ENCODE results near the gene SCAMP3. TPM values are rescaled to one million over a fixed set of nuclear protein-coding genes. Genes with fewer than 3 reads are reported as not detected.
"Not testable (repeated sequence)": the region's sequence is repeated elsewhere in the genome, so short reads cannot be mapped to it uniquely, and the experiment has no call there.

Gene SCAMP3
- total RNA-seq, 1 donor from 2014 or later: 69.7 TPM

DNA sequence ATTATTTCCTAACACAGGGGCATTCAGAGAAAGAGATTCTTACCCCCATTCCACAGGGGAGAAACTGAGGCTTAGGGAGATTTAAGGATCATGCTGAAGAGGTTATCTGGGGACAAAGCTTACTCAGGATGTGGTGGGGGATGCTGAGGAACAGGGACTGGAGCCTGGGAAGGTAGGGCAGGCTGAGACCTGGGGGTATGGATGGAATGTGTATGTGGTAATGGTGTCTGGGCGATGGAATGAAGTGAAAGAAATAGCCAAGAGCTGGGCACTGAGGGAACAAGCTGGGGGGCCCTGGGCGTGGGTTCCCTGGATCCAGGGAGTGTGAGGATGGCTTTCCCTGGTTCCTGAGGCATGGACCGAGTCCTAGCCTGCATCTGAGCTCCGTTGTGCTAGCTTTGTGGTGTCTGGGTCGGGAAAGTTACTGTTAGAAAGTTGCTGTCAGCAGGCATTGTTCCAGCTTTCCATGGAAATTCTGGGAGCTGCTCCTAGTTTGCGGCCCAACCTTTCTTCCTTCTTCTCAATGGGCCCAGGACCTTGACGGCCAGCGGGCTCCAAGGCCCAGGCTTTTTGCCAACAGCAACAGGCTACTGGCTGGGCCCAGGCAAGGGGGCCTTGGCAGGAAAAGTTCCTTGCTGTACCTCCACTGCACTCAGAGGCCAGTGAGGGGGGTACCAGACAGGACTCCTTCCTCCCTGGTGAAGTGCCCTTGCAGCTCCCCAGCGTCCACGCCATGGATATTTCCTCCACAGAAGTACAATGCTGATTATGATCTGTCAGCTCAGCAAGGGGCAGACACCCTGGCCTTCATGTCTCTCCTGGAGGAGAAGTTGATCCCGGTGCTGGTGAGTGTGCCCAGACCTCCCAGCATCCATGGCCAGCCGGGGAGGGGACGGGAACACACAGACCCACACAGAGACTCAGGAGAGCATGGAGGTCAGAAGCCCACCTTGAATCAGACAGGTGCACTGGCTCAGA is 29.9 kb downstream of the SCAMP3 start:
- DNase-seq (ENCODE audit: low spot score): not testable (repeated sequence)

DNA sequence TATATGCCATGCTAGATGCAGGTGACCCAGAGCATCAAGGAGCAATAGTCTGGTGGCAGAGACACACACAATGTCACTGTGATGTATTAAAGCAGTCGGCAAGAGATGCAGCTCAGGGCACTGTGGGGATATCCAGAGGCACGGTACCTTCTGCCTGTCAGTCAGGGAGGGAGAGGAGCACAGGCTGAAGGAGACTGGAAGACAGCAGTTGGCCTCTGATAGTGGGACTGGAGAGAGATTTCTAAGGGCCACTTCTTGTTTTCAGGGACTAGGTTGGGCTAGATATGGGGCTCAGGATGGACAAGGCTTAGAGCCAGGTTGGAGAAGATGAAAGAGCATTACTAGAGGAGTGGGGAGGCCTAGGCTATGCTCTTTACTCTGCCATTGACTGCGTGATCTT is 30.9 kb downstream of the SCAMP3 start:
- DNase-seq (ENCODE audit: low spot score): not testable (repeated sequence)

DNA sequence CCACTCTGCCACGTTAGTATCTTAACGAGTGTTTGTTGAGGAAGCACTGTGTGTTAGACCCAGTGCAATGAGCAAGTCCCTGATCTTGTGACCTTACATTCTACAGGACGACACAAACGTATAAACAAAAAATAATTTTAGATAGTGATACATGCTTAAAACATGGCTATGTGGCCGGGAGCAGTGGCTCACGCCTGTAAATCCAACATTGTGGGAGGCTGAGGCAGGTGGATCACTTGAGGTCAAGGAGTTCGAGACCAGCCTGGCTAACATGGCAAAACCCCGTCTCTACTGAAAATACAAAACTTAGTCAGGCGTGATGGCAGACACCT is 34.1 kb downstream of the SCAMP3 start:
- no peak for DNase-seq (ENCODE audit: low spot score)

DNA sequence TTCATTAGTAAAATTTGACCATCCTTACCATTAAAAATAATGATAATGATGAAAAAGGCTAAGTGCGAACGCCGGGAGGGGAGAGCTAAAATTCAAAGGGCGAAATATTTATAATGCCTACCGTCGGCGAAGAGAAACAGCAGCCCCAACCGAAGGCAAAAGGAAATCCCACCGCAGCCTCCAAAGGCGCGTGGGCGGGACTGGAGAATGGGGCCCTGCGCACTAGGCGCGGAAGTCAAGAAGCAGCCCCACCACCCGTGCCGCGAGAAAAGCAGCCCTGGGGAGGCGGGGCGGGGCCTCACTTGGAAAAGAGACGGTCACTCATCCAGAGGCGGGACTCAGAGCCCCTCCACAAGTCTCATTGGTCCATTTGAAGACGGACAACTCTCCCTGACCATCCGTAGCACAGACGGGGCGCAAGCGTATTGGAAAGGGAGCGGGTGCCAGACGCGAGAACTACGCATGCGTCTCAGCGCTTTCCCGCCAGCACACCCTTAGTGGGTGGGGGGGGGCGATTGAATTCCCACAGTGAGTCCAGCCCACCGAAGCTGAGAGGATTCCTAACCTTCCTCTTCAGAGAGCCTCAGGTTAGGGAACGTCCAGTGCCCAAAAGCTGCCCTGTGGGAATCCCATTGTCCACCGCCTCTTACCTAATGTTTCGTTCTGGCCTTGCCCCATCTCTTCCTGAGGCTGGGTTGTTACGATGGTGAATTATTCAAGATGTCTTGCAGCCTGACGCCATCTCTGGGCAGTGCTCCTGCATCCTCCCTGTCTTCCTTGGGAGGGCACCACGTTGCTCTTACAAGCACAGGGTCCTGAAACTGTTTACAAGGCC is 34.7 kb downstream of the SCAMP3 start:
- peak; percentile 98 for DNase-seq (ENCODE audit: low spot score)

DNA sequence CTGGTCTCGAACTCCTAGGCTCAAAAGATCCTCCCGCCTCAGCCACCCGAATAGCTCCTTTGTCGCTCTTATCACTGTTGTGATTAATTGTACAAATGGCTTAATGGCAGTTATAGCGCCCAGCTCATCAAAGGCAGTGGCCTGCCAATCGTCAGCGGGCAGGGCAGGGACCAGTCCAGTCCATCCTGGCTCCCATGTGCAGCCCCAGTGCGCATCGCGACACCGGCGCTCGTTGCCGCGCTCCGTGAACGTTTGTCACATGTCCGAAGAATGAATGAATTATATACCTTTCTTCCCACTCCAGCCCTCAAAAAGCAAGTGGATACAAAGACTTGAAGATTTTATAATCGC is 35.3 kb downstream of the SCAMP3 start:
- DNase-seq (ENCODE audit: low spot score): no peak

DNA sequence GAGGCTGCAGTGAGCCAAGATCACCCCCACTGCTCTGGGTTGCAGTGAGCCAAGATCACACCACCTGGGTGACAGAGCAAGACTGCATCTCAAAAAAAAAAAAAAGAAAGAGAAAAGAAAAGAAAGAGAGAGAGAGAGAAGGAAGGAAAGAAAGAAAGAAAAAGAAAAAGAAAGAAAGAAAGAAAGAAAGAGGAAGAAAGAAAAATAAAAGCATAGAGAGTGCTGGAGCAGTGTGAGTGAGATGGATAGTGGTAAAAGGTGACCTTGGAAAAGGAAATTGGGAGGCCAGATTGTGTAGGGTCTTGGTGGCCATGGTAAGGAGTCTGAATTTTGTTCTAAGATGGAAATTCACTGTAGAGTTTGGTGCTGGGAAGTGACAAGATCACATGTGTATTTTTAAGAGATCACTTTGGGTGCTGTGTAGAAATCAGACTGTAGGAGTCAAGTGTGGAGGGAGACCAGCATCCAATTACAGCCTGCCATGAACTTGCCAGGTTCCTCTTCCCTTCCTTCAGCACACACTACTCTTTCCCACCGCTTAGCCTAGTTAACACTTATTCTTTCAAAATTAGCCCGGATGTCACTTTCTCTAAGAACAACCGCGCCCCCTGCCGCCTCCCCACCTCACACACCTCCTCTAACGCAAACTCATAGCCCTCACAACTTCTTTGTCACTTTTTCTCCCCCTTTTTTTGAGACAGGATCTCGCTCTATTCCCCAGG is 35.8 kb downstream of the SCAMP3 start:
- DNase-seq (ENCODE audit: low spot score): no peak

DNA sequence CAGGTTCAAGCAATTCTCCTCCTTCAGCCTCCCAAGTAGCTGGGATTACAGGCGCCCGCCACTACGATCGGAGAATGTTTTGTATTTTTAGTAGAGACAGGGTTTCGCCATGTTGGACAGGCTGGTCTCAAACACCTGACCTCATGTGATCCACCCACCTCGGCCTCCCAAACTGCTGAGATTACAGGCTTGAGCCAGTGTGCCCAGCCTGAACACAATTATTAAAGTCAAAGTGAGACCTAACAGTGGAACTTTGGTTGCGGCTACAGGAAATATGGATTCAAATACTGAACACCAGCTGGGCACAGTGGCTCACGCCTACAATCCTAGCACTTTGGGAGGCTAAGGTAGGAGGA is 36.8 kb downstream of the SCAMP3 start:
- not testable (repeated sequence) for DNase-seq (ENCODE audit: low spot score)

DNA sequence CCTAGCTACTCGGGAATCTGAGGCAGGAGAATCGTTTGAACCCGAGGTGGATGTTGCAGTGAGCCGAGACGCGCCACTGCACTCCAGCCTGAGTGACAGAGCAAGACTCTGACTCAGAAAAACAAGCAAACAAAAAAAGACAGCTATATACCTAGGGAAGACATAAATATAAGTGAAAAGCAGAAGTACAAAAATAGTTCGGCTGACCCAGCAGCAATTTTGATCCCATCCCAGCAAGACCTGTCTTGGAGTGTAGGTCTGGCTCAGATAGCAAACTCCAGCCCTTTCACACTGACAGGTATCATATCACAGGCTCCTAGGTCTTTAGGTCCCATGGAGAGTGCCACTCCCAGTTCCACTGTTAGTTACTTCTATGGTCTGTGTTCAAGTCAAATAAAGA is 39.1 kb downstream of the SCAMP3 start:
- DNase-seq (ENCODE audit: low spot score): no peak

DNA sequence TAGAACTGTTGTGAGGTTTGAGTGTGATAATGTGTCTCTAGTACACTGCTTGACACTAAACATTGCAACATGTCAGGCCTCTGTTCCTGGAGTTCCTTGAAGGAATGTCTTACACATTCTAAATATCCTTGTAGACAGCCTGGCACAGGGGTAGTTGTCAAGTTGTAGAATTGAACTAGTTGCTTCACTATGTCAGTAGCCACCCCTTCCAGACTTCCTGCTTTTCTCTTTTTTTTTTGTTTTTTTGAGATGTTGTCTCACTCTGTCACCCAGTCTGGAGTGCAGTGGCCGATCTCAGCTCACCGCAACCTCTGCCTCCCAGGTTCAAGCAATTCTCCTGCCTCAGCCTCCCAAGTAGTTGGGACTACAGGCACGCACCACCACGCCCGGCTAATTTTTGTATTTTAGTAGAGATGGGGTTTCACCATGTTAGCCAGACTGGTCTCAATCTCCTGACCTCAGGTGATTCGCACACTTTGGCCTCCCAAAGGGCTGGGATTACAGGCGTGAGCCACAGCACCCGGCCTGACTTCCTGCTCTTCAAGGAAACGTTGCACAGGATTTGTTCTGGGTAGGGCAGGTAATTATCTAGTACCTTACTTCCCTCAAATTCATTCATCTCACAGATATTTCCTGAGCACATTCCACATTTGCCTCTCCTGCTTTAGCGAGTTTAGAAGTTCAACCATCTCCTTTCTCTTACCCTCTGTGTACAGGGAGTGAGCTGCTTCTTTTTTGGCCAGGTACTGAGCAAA is 41.8 kb downstream of the SCAMP3 start:
- DNase-seq (ENCODE audit: low spot score): not testable (repeated sequence)

DNA sequence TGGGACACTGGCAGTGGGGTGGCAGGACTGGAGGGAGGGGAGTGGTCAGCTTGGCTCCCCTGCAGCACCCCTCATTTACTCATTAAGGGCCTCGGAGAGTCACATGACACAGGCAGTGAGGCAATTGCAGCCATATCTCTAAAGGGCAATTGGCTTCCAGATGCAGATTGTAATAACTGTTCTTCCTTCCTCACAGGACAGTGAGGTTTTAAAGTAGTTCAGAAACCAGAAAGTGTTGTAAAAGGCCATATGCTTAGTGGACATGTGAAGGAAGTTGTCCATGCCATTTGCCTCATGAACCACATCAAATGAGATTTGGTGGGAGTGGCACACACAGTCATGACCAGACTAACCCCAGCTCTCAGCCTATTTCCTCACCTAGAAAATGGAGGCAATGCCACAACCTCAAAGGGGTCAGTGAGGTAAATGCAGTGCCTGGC is 42.5 kb downstream of the SCAMP3 start:
- no peak for DNase-seq (ENCODE audit: low spot score)

DNA sequence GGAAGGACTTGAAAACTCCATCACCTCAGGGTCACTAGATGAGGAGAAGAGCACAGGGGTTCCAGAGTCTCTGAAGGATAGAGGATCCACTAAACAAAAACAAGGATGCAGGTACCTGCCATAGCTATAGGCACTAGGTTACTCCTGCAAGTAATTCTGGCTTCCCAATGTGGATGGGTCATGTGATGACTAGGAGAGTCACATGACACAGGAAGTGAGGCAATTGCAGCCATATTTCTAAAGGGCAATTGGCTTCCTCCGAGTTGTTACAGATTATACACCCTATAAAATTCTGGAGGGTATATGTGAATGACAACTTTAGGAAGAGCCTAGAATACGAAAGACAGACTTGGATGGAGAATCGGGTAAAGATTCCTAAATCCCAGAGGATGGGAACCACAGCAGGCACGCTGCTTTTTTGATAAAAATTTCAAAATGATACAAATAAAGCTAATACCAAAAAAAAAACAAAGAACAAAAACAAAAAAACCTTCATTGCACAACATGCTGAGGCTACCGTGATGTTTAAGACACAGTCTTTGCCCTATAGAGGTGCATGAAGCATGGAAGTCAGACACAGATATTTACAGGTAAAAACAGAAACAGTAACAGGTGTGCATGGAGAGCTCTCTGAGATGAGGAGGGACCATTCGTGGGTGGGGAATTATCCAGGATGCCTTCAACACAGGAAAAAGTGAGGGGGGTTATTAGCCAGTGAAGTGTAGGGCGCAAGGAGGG is 43.1 kb downstream of the SCAMP3 start:
- DNase-seq (ENCODE audit: low spot score): no peak

DNA sequence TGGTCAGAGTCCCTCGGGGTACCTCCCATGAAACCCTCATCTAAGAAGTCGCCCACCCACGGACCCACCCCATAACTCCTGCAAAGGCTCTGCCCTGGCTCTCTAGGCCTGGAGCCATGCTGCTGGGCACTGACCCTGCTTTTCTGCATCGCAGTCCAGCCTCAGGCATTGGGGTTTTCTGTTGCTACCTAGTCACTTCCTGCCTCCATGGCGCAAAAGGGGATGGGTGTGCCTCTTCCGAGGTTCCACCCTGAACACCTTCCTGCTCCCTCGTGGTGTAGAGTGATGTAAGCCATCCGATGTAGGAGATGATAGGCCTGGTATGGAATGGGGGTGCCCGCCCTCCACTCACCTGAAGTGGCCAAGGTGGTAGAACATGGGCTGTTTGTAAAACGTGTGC is 47.5 kb downstream of the SCAMP3 start:
- DNase-seq (ENCODE audit: low spot score): not testable (repeated sequence)

DNA sequence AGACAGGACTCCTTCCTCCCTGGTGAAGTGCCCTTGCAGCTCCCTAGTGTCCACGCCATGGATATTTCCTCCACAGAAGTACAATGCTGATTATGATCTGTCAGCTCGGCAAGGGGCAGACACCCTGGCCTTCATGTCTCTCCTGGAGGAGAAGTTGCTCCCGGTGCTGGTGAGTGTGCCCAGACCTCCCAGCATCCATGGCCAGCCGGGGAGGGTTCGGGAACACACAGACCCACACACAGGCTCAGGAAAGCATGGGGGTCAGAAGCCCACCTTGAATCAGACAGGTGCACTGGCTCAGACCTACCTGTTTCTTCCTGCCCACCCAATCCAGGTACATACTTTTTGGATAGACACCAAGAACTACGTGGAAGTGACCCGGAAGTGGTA is 50.1 kb downstream of the SCAMP3 start:
- DNase-seq (ENCODE audit: low spot score): not testable (repeated sequence)

DNA sequence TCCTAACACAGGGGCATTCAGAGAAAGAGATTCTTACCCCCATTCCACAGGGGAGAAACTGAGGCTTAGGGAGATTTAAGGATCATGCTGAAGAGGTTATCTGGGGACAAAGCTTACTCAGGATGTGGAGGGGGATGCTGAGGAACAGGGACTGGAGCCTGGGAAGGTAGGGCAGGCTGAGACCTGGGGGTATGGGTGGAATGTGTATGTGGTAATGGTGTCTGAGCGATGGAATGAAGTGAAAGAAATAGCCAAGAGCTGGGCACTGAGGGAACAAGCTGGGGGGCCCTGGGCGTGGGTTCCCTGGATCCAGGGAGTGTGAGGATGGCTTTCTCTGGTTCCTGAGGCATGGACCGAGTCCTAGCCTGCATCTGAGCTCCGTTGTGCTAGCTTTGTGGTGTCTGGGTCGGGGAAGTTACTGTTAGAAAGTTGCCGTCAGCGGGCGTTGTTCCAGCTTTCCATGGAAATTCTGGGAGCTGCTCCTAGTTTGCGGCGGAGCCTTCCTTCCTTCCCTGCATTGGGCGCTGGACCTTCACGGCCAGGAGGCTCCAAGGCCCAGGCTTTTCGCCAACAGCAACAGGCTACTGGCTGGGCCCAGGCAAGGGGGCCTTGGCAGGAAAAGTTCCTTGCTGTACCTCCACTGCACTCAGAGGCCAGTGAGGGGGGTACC is 50.6 kb downstream of the SCAMP3 start:
- DNase-seq (ENCODE audit: low spot score): not testable (repeated sequence)

DNA sequence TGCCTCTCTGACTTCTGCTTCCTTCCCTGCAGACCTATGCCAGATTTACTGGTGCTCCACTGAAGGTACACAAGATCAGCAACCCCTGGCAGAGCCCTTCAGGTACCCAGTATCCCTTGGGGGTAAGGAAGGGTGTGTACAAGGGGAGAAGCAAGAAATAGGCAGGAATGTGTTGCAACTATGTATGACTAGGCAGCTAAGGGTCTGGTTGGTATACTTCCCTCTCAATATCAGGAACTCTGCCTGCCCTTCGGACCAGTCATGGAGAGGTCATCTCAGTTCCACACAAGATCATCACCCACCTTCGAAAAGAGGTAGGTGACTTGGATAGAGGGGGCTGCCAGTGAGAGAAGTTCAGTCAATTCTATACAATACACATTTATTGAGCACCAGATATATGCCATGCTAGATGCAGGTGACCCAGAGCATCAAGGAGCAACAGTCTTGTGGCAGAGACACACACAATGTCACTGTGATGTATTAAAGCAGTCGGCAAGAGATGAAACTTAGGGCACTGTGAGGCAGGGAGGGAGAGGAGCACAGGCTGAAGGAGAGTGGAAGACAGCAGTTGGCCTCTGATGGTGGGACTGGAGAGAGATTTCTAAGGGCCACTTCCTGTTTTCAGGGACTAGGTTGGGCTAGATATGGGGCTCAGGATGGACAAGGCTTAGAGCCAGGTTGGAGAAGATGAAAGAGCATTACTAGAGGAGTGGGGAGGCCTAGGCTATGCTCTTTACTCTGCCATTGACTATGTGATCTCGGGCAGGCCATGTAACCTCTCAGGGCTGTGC is 51.7 kb downstream of the SCAMP3 start:
- DNase-seq (ENCODE audit: low spot score): no peak

DNA sequence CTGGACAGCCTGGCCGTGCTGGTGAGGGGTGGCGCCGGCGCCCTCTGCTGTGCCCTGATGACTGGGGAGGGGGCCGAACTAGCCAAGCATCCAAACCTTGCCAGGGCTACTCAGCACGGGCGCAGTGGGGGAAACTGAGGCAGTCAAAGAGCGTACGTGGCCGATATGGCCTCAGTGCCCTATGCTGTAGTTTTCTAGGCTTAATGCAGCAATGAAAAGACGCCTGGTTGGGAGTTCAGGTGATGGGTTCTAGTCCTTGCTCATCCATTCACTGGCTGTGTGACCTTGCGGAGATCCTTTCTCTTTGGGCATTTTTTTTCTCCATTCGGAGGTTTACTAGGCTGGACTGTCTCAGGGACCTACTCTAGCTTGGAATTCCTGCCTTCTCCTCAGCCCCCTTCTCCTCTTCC is 52.8 kb downstream of the SCAMP3 start:
- no peak for DNase-seq (ENCODE audit: low spot score)

DNA sequence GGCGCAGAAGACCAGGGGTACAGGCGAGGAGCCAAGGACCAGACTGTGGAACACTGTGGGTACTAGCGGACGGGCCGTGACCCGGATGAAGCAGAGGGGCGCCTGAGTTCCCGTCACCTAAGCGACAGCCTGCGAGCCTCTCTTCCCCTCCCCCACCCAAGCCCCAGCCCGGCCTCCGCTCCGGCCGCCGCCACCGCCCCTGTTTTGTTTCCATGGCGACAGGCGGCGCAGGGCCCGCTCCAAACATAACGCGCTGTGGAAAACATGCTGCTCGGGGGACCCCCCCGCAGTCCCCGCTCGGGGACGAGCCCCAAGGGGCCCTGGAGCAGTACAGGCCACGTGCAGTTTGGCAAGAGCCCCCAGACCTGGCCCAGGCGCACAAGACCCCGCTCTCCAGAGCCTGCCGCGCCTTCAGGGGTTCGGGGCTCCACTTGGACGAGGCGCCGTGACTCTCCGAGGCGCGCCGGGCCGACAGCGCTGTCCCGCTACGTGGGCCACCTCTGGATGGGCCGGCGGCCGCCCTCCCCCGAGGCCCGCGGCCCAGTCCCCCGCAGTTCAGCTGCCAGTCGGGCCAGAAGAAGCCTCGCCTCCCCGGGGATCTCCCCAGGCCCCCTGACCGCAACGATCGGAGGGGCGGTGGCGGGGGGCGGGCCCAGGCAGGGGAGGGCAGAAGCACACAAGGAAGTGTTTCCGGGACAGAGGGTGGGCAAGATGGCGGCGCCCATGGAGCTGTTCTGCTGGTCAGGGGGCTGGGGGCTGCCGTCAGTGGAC is 53.4 kb downstream of the SCAMP3 start, which contains the start of gene MTX1:
Gene MTX1 (plus strand): TSS at position 155 of the 771 bp plus-strand sequence. CDS start 110 bp downstream, at position 265.
- DNase-seq (ENCODE audit: low spot score): peak; percentile 98
